Smooth muscle cell of the brain vasculature (primary cell): ENCODE data around the gene NELFCD.
"Not testable (repeated sequence)": the region's sequence is repeated elsewhere in the genome, so short reads cannot be mapped to it uniquely, and the experiment has no call there.

ENCODE experiments used
- DNase-seq: peaks from one replicate; pipeline ENCODE4 v3.0.0-alpha.2; 2012; ENCODE audit warnings: low read depth, low spot score

Gene NELFCD

DNA sequence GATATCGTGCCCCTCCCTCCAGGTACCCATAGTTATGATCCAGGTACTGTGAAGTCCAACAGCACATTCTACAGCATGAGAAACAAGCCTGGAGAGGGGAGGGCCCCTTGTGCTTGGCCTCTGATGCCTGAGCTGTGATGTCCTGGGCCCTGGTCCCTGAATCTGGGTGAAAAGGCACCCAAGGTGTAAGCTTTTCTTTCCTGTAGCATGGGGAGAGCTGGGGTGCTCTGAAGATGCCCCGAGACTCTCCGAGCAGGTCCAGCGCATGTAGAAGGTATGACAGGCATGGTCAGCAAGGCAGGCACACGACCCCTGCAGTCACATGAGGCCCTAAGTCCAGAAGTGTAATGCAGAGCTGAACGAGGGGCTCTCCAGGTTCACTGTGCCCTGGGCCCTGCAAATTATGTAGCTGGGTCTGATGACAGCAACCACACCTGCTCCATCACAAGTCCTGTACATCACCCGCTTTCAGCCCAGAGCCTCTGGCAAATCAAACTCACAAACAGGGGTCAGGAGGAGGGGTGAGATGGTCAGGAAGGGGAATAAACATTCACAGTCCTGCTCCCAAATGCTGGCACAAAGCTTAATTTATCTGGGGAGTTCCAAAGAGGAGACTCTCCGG, 27.8 kb downstream of the NELFCD start:
- DNase-seq = no peak

DNA sequence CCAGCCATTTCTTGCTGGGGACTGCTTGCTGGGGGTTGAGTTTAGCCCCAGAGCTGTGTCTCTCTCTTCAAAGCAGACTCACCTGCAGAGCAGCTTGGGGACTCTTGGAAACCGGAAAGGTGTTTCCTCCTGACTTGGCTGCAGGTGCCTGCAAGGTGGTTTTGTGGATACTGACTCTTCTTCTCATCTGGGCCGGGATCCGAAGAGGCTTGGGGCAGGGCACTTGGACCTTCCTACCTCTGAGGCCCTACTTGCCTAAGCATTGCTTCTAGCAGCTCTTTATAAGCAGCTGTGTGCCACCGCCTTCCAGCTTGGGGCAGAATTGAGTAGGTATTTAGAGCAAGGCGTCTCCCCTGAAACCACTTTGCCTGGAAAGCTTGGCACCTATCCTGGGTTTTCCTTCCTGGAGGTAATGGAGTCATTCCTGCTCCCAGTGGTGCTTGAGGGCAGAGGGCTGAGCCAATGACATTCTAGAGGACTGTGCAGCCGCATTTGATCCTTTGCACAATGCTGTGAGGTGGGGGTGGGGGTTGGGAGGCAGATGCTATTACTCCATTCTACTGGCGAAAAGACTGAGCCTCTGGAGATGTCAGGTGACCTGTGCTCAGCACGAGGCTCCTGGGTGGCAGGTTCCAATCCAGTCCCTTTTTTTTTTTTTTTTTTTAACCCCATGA, 29.4 kb downstream of the NELFCD start:
- DNase-seq = no peak

DNA sequence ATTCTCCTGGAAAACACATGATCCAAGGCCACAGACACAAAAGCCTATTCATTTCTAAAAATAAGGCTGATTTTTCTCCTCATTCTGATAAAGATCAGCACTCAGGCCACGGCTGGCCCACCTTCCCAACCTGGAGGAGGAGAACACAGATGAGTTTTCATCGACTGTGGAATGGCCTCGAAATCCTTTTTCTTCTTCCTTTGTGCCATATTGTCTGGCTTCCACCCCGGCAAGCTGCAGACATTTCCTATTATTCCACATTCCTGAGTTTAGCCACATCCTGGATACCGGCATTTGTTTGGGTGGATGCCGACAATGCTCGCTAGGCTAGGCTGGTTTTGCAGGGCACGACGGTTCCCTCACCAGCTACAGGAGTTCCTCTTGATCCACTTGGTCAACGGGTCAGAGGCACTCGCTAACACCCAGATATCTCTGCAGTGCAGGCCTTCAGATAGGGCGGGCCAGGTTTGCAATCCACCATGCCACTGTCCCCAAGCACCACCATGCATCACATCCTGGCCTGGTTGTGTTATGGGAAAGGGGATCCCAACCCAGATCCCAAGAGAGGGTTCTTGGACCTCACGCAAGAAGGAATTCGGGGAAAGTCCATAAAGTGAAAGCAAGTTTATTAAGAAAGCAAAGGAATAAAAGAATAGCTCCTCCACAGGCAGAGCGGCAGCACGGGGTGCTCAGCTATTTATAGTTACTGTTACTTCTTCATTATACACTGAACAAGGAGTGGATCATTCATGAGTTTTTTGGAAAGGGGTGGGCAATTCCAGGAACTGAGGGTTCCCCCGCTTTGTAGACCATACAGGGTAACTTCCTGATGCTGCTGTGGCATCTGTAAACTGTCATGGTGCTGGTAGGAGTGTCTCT, 30.2 kb downstream of the NELFCD start:
- peak; percentile 21 for DNase-seq

DNA sequence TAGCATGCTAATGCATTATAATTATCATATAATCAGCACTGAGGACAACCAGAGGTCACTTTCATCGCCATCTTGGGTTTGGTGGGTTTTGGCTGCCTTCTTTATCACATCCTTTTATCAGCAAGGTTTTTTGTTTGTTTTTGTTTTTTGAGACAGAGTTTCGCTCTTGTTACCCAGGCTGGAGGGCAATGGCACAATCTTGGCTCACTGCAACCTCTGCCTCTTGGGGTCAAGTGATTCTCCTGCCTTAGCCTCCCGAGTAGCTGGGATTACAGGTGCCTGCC, 30.8 kb downstream of the NELFCD start:
- not testable (repeated sequence) for DNase-seq

DNA sequence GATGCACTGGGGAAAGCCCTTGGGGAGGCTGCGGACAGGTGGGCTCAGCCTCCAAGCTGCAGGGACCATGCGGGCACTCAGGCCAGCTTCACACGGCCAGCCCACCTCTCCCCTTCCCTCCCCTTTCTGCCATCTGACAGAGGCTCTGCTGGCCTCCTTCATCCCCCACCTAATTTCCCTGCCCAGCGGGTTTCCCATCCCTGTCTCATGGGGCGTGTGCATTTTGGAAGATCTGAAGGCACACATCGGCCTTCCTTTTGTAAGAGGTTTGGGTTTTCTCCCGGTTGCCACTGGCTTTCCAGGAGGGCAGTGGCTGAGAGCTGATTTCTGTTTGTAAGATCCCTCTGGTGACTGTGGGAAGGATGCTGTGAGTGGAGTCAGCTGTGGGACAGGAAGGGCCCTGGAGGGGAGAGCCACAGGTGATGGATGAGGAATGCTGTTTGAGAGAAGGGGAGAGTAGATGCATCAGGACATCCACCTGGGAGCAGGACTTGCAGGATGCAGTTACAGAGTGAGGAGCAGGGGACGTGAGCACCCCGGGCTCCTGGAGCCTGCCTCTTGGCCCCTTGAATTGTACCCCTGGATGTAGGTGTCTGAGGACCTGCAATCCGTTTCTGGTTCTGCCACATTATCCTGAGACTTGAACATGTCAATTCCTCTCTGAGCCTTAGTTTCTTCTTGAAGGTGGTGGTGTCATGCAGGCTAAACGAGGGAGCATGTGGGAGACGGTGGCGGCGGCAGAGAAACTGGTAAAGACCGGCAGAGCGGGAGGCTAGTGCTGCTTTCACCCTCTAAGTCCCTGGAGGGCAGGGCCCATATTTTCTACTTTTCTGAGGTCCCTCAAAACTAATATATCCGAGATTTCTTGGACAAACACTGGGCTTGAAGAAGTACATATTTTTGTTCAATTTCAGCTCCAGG, 32.2 kb downstream of the NELFCD start:
- no peak for DNase-seq

DNA sequence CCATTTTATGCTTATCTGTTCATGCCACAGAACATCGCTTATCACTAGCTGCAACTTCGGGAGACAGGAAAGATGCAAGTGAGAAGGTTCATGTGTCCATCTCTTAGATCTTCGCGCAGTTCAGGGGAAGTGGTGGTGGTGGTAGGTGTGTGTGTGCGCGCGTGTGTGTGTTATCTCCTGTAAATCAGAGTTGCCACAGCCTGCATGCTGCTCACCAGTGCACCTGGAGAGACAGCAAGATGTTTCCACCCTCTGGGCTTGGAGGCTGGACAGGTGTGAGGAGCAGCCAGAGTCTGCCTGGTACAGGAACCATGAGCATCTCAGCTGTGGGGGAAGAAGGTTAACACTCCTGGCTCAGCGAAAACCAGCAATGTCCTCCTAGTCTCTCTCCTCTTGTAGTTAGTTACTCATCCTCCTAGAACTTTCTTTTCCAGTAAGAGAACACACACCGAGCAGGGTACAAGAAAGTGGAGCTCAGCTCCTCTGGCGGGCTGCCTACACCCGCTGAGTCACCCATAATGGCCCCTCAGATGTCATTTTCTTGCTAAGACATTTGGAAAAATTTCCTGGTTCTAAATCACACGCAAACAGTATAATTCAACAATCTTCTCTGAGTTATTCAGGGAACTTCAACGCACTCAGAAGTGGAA, 33.0 kb downstream of the NELFCD start:
- DNase-seq = no peak

DNA sequence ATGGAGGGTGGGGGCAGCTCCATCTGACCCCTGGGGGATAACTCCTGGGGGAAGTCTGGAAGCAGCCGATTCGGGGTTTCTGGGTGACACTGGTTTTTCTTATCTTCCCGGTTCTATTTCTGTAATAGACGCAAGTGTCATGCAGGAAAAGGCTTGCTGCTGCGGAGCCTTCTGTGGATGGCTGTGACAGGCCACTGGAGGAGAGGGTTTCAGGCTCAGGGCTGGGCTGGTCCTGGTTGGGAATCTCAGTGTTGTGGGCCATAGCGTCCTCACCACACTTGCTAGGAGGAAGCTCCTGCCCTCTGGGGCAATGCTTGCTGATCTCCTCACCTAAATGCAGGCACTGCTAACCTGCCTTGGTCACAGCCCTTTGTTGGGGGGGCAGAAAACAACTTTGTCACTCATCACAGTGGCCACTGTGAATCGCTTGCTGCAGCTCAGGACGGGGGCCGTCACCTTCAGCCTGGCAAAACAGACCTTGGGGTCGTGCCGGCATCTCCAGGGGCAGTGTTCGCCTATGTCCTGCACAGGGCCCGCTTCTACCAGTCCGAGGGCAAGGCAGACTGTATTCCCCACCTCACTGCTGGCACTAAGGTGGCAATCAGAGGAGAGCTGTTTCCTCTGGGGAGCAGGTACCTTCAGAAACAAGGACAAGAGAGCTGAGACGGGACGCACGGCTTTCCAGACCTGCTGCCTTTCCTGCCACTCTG, 33.8 kb downstream of the NELFCD start:
- DNase-seq = no peak

DNA sequence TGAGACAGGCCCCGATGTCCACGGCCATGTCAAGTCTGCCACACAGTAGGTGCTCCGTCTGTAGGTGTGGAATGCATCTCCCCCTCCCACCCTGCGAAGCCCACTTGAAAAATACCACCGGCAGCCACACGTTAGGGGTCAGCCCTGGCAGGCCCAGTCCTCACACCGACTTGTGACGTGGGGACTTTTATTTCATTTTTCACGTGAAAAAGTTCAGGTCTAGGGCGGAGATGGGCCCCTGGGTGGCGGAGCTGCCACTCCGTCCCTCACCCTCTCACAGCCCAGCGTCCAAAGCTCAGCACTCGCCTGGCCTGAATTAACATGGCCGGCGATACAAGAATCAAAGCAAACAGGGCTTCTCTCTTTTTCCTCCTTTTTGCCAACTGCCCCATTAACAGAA, 34.4 kb downstream of the NELFCD start:
- DNase-seq = no peak

DNA sequence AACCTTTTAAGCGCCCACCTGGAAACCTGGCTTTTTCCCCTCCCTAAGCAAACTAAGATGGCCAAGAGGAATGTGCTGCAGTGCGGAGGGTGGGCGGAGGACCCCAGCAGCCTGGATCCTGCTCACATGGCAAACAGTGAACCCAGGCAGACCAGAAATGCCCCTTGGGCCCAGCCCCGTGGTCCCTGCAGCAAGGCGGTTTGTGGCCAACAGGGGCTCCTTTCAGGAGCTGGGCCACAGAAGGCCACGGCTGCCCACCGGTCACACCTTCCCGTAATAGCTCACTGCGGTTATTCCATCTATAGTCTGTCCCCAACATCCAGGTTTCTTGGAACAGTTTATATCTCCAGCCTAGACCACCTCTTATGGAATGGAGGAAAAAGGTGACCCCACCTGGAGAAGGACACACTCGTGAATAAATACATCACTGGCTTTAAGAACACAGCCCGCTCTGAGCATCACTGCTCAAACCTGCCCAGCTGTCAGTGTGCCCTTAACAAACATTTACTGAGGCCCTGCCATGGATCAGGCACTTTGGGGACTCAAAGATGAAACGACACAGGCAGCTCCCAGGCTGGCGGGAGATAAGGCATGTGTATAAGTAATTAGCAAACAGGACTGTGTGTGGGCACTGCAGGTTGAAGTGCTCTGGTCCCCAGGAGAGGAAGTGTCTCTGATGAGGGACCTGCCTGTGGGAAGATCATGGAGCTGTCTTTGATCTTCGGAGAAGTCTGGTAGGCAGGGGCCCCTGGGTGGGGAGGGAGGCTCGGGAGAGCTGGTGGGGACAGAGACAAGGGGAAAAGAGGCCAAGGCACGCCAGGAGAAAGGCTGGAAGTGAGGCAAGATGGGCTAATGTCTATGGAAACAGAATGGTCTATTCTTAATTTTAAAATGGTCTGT, 35.0 kb downstream of the NELFCD start:
- no peak for DNase-seq

DNA sequence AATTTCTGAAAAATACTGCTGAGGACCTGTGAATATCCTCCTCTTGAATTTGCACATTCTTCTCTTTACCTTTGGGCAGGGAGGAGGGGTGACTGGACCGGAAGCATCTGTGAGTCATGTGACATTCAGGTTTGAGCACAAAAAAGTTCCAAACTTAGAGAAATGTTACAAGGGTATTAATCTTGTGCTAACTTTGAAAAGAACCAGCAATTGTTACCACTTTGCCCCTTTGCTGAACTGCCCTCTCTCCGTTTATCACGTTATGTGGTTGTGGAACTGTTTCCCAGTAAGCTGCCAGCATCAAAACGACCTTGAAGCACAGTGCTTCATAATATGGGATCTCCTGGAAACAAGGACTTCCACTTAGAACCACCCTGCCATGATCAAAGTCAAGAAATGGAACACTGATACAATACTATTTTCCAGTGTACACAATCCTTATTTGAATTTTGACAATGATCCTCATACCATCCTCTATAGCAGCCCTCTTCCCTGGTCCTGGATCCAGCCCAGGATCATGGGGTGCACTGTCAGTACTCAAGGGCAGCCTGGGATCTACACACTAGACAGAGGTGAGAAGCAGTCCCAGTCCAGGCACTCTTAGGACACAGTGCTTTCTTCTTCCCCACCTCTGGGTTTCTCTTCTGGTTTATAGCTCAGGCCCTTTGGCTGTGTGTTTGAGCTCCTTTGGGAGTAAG, 35.9 kb downstream of the NELFCD start:
- no peak for DNase-seq

DNA sequence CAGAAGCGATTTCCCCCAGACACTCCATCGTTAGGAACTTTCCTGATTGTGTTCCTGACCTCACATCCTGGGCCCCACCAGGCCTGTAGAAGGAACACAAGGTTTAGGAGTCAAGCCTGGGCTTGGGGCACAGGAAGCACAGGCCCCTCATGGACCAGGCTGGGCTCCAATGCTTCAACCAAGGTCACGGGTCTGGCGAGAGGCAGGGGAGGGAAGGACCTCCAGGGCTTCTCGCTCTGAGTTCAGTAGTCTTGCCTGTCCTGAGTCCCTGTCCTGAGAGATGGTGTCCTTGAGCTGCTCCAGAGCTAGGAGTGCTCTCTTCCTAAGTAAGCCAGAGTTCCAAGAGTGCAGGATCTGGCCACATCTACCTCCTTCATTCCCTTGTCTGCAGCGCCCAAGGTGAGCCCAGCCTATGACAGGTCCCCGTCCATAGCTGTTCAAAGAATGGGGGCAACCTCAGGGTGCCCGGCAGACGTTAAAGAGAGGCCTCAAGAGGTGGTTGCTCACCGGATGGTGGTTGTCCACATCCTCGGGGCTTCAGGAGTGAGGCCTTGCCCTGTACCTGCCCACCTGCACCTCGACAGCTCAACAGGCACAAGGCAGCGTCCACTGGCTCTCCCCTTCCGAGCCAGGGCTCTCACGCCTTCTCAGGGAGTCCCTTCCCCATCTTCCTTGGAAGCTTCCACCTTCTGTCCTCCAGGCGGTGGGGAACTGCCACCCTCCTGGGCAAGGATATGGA, 36.6 kb downstream of the NELFCD start:
- no peak for DNase-seq

DNA sequence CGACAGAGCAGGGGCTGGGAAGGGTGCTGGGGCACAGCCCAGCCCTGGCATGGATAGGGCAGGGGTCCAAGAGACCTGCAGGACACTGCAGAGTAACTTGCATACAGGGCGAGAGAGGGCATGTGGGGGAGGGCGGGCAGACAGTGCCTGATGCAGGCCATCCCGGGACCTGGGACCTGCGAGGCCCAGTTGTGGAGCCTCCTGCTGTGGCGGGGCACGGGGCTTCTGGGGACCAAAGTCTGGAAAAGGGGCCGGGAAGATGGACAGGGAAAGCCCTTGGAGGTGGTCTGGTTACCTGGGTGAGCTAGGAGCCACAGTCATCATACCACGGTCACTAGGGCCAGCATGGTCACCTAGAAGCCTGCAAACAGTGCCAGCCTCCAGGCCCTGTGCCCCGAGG, 37.8 kb downstream of the NELFCD start:
- no peak for DNase-seq

DNA sequence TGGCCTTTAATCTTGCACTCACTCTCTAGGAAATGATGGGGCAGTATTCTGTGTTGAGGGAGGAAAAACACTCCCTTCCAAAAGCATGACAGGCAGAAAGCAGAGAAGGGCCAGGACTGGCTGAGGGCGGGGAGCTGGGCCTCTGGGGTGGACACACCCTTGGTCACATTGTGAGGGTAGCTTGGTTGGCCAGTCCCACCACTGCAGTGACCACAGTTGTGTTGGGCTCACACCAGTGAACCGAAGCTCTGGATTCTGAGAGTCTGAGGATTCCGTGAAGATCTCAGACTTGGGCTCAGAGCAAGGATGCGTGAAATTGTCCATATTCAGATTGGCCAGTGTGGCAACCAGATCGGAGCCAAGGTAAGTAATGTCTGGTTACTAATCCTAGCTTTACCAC, 38.2 kb downstream of the NELFCD start, which contains the start of gene TUBB1:
TUBB1 (plus strand) TSS at position 213 of the 400 bp plus-strand sequence; CDS start at position 307, 94 bp downstream.
- no peak for DNase-seq

DNA sequence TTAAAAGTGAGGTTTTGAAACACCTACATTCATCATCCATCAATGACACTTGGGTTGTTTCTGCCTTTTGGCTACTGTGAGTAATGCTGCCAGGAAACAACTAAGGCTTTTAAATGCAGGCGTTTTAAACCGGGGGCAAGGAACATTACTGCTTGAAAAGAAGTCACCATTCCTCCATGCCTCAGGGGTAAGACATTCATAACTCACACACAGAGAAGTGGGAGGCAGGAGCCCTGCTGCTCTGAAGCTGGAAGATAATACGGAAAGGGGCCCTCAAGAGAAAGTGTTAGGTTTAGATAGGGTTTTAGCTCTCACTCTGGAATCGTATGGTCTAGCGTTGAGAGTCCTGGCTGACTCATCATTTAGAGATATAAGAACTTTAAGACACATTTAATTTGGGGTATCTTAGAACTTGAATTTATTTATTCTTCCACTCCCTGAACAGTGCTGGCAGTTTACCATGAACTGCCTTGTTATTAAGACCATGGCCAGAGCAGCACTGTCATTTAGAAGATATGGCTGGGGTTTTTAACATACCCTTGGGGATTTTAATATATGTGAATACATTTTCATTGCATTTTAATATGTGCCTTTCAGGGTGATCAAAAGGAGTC, 40.0 kb downstream of the NELFCD start:
- no peak for DNase-seq

DNA sequence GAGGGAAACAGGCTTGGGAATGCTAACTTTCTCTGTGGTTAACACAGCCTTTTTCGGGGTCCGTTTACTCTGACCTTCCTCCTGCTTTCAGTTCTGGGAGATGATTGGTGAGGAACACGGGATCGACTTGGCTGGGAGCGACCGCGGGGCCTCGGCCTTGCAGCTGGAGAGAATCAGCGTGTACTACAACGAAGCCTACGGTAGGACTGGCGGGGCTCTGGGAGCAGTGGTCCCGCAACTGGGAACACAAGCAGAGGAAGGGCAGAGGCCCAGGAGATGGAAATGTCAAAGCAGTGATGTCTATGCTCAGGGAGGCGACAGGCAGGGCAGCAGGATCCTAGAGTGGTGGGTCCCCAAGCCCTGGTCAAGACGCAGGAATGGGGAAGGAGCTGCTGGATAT, 41.7 kb downstream of the NELFCD start:
- DNase-seq = no peak

DNA sequence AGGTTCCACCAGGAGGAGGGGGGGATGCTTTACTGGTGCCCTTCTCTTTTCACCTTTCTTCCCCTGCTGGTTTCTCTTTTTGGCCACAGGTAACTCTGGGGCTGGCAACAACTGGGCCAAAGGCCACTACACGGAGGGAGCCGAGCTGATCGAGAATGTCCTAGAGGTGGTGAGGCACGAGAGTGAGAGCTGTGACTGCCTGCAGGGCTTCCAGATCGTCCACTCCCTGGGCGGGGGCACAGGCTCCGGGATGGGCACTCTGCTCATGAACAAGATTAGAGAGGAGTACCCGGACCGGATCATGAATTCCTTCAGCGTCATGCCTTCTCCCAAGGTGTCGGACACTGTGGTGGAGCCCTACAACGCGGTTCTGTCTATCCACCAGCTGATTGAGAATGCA, 42.6 kb downstream of the NELFCD start:
- DNase-seq = no peak

DNA sequence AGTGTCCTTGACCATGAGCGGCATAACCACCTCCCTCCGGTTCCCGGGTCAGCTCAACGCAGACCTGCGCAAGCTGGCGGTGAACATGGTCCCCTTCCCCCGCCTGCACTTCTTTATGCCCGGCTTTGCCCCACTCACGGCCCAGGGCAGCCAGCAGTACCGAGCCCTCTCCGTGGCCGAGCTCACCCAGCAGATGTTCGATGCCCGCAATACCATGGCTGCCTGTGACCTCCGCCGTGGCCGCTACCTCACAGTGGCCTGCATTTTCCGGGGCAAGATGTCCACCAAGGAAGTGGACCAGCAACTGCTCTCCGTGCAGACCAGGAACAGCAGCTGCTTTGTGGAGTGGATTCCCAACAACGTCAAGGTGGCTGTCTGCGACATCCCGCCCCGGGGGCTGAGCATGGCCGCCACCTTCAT, 43.1 kb downstream of the NELFCD start:
- DNase-seq = no peak

DNA sequence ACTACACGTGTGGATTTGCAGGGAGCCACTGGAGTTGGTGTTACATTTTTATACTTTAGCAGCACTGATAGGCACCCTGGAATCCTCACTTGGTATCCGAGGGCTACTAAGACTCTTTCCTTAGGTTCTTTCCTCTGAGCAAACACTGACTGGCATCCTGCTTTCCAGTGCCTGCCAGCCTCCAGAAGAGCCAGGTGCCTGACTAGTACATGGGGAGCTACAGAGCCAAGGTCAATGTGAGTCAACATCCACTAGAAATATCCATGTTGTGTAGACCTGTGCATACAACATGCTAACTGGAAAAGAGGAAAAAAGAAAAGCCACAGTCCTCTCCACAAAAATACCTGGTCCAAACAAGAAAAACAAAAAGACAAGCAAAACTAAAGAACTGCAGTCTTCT, 44.0 kb downstream of the NELFCD start:
- DNase-seq = no peak
